Tibial nerve (tissue), 4 donors: ENCODE measurements around the gene LIPK. TPM values are rescaled to one million over a fixed set of nuclear protein-coding genes. Genes with fewer than 3 reads are reported as not detected.

Experiments used
- DNase-seq, 2 donors: peaks; one replicate each; pipeline ENCODE4 v3.0.0-alpha.2; 2019; ENCODE audit warnings: low spot score in 2 of 2
- H3K27ac ChIP-seq, 4 donors: fragments of 200-600 bp; sonication (generic) in 3 of 4; one replicate each; pipeline ENCODE4 v1.5.1; 2017 to 2019; ENCODE audit warnings: mild to moderate bottlenecking in 1 of 4
- H3K27me3 ChIP-seq, 2 donors: fragments of 200-600 bp; sonication (generic) in 1 of 2; one replicate each; pipeline versions ENCODE4 v1.5.1 to v1.6.0; 2017 to 2019
- H3K36me3 ChIP-seq, 3 donors: fragments of 200-600 bp; sonication (generic); one replicate each; pipeline ENCODE4 v1.5.1; 2018 to 2019
- H3K4me1 ChIP-seq, 4 donors: fragments of 200-600 bp; sonication (generic) in 3 of 4; one replicate each; pipeline ENCODE4 v1.5.1; 2017 to 2019
- H3K4me3 ChIP-seq, 4 donors: fragments of 200-600 bp; sonication (generic) in 3 of 4; one replicate each; pipeline ENCODE4 v1.5.1; 2017 to 2019; ENCODE audit warnings: mild to moderate bottlenecking in 1 of 4, moderate library complexity in 1 of 4
- H3K9me3 ChIP-seq, 4 donors: fragments of 200-600 bp; sonication (generic) in 3 of 4; one replicate each; pipeline ENCODE4 v1.5.1; 2017 to 2019
- EP300 ChIP-seq, 2 donors: sonication (generic); formaldehyde crosslinking; IDR thresholded peaks; one replicate each; pipeline ENCODE4 v1.6.1; 2017; ENCODE audit warnings: antibody characterized with exemption in 2 of 2, mild to moderate bottlenecking in 1 of 2
- POLR2A ChIP-seq, 2 donors: fragments of 450-650 bp; IDR thresholded peaks; one replicate each; pipeline ENCODE4 v1.6.1; 2017; ENCODE audit warnings: antibody characterized with exemption in 2 of 2, mild to moderate bottlenecking in 2 of 2, moderate library complexity in 2 of 2
- WGBS, 2 donors: methylation state at CpG; one replicate each; pipeline ENCODE4 v1.1.5; 2018; 5-methylcytosine and 5-hydroxymethylcytosine counted together
- total RNA-seq, 4 donors: library from RNA; depleted of rRNA; stranded (reverse); fragments of >200 nt; gene quantifications; one replicate each; pipeline ENCODE4 v1.1.0, GENCODE V29; 2016
- TF ChIP-seq, protein P1 (sequence below), 5 experiments: fragments of 200-600 bp in 3 of 5; fragments of 450-650 bp in 2 of 5; sonication (generic) in 3 of 5; IDR thresholded peaks; one replicate each; pipeline ENCODE4 v1.5.1; 2016 to 2019; ENCODE audit warnings: antibody characterized with exemption in 5 of 5, mild to moderate bottlenecking in 3 of 5, moderate library complexity in 2 of 5

The LIPK gene
- total RNA-seq, 4 donors from 2014 or later, result not detected

DNA sequence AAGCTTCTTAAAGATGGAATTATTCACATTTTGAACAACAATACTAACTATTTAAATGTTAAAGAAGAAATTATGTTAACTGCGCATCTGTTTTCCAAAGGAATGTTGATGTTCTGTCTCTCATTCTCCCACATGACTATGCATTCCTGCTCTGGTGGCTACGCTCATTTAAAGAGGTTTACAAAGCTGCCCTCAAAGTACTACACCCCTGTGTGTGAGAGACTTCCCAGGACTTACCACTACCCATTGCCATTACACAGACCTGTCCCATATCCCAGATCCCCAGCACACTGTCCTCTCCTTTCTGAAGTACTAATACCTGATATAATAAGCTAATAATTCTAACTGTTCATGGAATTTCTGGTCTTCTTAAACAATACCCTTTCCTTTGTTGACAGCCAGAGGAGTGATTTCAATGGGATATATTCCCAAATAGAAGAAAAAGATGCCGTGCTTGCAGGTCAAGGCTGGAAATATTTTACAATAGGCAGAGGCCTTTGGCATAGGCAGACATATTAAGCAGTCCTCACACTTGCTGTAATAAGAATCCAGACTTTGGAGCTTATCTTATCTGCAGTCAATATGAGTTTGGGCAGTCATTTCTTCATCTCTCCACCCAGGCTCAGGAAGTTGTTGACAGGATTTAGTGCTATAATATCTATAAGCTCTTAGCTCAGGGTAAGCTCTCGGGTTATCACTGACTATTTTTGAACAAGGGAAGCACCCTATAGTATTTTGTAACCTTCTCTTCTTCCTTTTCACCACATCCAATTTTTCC lies 29.6 kb upstream of the LIPK start:
- Histone ChIP-seq H3K27ac (no peak overlapping the region), H3K4me1 (no peaks in the 10 kb centered on the region), H3K9me3 (no peaks in the 10 kb centered on the region), H3K27me3 (no peaks in the 10 kb centered on the region), H3K4me3 (no peak overlapping the region), H3K36me3 (no peaks in the 10 kb centered on the region)
- 66 to 78% methylated on average over 4 of the region's 4 CpGs for WGBS, 2 donors
- DNase-seq, result no peak
- TF ChIP-seq, protein P1, sequence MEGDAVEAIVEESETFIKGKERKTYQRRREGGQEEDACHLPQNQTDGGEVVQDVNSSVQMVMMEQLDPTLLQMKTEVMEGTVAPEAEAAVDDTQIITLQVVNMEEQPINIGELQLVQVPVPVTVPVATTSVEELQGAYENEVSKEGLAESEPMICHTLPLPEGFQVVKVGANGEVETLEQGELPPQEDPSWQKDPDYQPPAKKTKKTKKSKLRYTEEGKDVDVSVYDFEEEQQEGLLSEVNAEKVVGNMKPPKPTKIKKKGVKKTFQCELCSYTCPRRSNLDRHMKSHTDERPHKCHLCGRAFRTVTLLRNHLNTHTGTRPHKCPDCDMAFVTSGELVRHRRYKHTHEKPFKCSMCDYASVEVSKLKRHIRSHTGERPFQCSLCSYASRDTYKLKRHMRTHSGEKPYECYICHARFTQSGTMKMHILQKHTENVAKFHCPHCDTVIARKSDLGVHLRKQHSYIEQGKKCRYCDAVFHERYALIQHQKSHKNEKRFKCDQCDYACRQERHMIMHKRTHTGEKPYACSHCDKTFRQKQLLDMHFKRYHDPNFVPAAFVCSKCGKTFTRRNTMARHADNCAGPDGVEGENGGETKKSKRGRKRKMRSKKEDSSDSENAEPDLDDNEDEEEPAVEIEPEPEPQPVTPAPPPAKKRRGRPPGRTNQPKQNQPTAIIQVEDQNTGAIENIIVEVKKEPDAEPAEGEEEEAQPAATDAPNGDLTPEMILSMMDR (IDR thresholded peaks at IDR 0.05), result no peak
- TF ChIP-seq POLR2A (IDR thresholded peaks at IDR 0.05) (no peak), EP300 (IDR thresholded peaks at IDR 0.05) (no peak)

DNA sequence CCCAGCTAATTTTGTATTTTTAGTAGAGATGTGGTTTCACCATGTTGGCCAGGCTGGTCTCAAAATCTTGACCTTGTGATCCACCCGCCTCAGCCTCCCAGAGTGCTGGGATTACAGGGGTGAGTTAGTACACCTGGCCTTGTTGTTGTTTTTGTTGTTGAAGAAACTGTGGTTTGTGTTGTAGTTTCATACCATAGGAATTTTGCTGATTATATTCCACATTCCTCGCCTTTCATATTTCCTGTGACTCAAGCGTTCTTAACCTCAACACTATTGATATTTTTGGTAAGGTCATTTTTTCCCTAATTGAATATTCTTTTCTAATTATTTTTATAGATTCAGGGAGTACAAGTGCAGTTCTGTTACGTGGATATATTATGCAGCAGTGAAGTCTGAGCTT lies 25.1 kb upstream of the LIPK start:
- TF ChIP-seq, protein P1 (IDR thresholded peaks at IDR 0.05), result no peak
- TF ChIP-seq EP300 (IDR thresholded peaks at IDR 0.05) (no peak), POLR2A (IDR thresholded peaks at IDR 0.05) (no peak)
- no peaks in the 10 kb centered on the region for H3K27me3 ChIP-seq
- no peak overlapping the region for H3K27ac ChIP-seq
- no peak for DNase-seq
- H3K4me3 ChIP-seq, result no peak overlapping the region
- H3K9me3 ChIP-seq, result no peaks in the 10 kb centered on the region
- no peaks in the 10 kb centered on the region for H3K4me1 ChIP-seq
- no peaks in the 10 kb centered on the region for H3K36me3 ChIP-seq
- WGBS, 2 donors, result 87 to 88% methylated on average over 4 of the region's 4 CpGs

GRCh38 chr10:88682491-88682890 lies 23.6 kb upstream of the LIPK start:
- no peak for DNase-seq
- H3K27ac ChIP-seq, result no peak overlapping the region
- H3K4me3 ChIP-seq, result no peak overlapping the region
- TF ChIP-seq, protein P1 (IDR thresholded peaks at IDR 0.05), result no peak
- TF ChIP-seq EP300 (IDR thresholded peaks at IDR 0.05) (no peak), POLR2A (IDR thresholded peaks at IDR 0.05) (no peak)
- no peaks in the 10 kb centered on the region for H3K4me1 ChIP-seq
- H3K36me3 ChIP-seq, result no peaks in the 10 kb centered on the region
- WGBS, 2 donors, result 76 to 84% methylated on average over 4 of the region's 4 CpGs
- no peaks in the 10 kb centered on the region for H3K27me3 ChIP-seq
- no peaks in the 10 kb centered on the region for H3K9me3 ChIP-seq

DNA sequence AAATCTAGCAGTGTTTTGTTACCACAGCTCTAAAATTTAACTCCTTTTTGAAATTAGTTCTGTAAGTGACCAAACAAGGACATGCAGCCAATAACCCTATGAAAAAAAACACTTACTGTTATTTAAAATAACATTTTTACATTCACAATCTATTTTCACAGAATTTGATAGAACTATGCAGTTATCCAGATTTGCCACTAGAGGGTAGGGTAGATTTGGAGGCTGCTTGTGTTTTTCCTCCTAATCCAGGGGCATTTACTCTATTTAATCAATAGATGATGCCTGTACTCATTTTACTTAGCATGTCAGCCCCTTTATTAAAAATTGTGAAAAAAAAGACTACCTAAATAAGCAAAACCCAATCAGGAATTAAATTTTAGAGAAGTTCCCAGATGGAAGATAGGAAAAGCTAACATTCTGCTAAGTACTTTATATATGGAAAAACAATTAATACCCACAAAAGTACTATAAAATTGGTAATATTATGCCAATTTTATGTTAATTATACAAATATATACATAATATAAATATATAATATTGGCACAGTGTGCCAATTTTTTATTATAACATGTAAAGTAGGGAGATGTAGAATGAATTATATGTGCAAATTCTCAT lies 18.1 kb upstream of the LIPK start:
- H3K36me3 ChIP-seq, result no peaks in the 10 kb centered on the region
- DNase-seq, result no peak
- H3K9me3 ChIP-seq, result no peaks in the 10 kb centered on the region
- H3K4me1 ChIP-seq, result no peaks in the 10 kb centered on the region
- no peak overlapping the region for H3K4me3 ChIP-seq
- no peaks in the 10 kb centered on the region for H3K27me3 ChIP-seq
- no peak overlapping the region for H3K27ac ChIP-seq
- TF ChIP-seq, protein P1 (IDR thresholded peaks at IDR 0.05), result peak; percentile 54 to 78 (median 64)
- TF ChIP-seq EP300 (IDR thresholded peaks at IDR 0.05), result no peak
- no peak for TF ChIP-seq POLR2A (IDR thresholded peaks at IDR 0.05)

DNA sequence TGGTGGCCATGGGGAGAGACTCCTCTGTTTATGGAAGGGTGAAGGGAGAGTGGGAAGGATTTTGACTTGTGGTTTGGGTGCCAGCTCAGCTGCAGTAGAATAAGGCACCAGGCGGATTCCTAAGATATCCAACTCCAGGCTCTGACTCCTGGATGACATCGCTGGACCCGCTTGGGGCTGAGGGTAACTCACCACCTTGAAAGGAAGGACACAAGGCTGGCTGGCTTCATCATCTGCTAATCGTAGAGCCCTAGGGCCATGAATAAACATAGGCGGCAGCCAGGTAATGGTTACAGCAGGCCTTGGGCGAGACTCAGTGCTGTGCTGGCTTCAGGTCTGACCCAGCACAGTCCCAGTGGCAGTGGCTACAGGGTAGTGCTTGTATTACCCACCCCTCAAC lies 16.7 kb upstream of the LIPK start:
- Histone ChIP-seq H3K36me3 (no peaks in the 10 kb centered on the region), H3K4me1 (no peaks in the 10 kb centered on the region), H3K27ac (no peak overlapping the region), H3K4me3 (no peak overlapping the region), H3K27me3 (no peaks in the 10 kb centered on the region), H3K9me3 (no peaks in the 10 kb centered on the region)
- DNase-seq, result no peak
- TF ChIP-seq, protein P1 (IDR thresholded peaks at IDR 0.05), result no peak
- TF ChIP-seq POLR2A (IDR thresholded peaks at IDR 0.05) (no peak), EP300 (IDR thresholded peaks at IDR 0.05) (no peak)
- 86 to 91% methylated on average over 6 of the region's 6 CpGs for WGBS, 2 donors
